Parathyroid adenoma (tissue), 2 donors: ENCODE results near the gene RPS6KC1.
"Not testable (repeated sequence)": the region's sequence is repeated elsewhere in the genome, so short reads cannot be mapped to it uniquely, and the experiment has no call there.

Experiments
- H2AFZ ChIP-seq: fragments of 300-600 bp; sonication (generic); one replicate; pipeline ENCODE4 v1.7.0; 2017; ENCODE audit warnings: antibody characterized with exemption, mild to moderate bottlenecking
- H3K27ac ChIP-seq: fragments of 300-600 bp; sonication (generic); one replicate; pipeline ENCODE4 v1.7.0; 2017
- H3K27me3 ChIP-seq: fragments of 300-600 bp; sonication (generic); one replicate; pipeline ENCODE4 v1.7.0; 2017; ENCODE audit warnings: low read length; ENCODE audit not compliant: control insufficient read depth, insufficient read depth
- H3K36me3 ChIP-seq: fragments of 300-600 bp; sonication (generic); one replicate; pipeline ENCODE4 v1.7.0; 2017; ENCODE audit warnings: low read length; ENCODE audit not compliant: control insufficient read depth, insufficient read depth
- H3K4me1 ChIP-seq: fragments of 300-600 bp; sonication (generic); one replicate; pipeline ENCODE4 v1.7.0; 2017; ENCODE audit warnings: control low read depth
- H3K4me2 ChIP-seq: fragments of 300-600 bp; sonication (generic); one replicate; pipeline ENCODE4 v1.7.0; 2017; ENCODE audit warnings: low read length
- H3K4me3 ChIP-seq: fragments of 300-600 bp; sonication (generic); one replicate; pipeline ENCODE4 v1.7.0; 2017; ENCODE audit warnings: low read depth, low read length
- H3K79me2 ChIP-seq: fragments of 300-600 bp; sonication (generic); one replicate; pipeline ENCODE4 v1.7.0; 2017; ENCODE audit warnings: control low read depth
- H3K9ac ChIP-seq: fragments of 300-600 bp; sonication (generic); one replicate; pipeline ENCODE4 v1.7.0; 2017; ENCODE audit warnings: mild to moderate bottlenecking
- H3K9me3 ChIP-seq: fragments of 300-600 bp; sonication (generic); one replicate; pipeline ENCODE4 v1.7.0; 2017; ENCODE audit warnings: low read length; ENCODE audit not compliant: control insufficient read depth
- CTCF ChIP-seq: fragments of 300-600 bp; sonication (generic); IDR thresholded peaks from one replicate; pipeline ENCODE4 v1.7.0; 2017; ENCODE audit warnings: antibody characterized with exemption, mild to moderate bottlenecking
- donor health status: primary hyperparathyroidism.

RPS6KC1 gene

DNA sequence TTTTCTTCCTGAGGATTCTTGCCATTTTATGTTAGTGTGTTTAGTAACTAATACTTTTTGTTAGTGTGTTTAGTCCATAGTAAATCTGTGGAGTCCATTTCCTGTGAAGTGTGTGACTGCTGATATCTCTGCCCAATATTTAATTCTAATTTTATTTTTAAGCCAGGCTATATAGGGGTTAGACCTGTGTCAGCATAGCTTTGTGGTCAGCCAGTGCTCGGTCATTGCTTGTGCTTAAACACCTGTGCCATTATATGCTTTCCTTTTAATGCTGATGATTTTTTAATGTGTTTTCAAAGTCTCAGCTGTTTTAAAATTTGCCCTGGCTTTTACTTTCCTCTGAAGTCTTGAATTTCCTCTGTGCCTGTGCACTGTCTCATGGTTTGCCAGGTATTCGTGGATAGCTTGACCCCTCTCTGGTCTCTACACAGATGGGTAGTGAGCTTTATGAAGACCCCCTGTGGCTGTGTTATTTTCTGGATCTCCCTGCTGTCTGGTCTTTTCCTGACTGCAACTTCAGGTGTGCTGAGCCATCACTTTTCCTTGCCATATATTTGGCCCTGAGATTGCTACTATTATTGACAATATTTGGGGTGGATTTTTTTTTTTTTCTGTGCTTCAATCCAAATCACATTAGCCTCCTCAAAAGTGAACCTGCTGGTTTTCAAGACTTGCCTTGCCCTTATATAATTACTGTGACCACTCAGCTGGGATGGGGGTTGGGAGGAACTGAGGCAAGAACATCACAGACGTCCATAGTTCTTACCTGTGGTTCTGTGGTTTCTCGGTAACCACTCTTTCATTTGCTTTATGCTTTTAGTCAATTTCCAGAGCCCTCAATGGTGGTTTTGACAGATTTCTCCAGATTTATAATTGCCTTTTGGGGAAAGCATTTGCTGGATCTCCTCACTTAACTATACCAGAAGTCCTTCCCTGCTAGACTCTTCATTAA, 59.6 kb downstream of the RPS6KC1 start:
- Histone ChIP-seq H3K9me3 (no peaks in the 10 kb centered on the region), H3K4me1 (no peaks in the 10 kb centered on the region), H3K4me3 (no peak overlapping the region), H3K27me3 (no peaks in the 10 kb centered on the region), H2AFZ (no peak overlapping the region), H3K9ac (no peak overlapping the region), H3K79me2 (no peaks in the 10 kb centered on the region), H3K4me2 (no peak overlapping the region), H3K36me3 (no peaks in the 10 kb centered on the region), H3K27ac (no peak overlapping the region)
- no peak for TF ChIP-seq CTCF

DNA sequence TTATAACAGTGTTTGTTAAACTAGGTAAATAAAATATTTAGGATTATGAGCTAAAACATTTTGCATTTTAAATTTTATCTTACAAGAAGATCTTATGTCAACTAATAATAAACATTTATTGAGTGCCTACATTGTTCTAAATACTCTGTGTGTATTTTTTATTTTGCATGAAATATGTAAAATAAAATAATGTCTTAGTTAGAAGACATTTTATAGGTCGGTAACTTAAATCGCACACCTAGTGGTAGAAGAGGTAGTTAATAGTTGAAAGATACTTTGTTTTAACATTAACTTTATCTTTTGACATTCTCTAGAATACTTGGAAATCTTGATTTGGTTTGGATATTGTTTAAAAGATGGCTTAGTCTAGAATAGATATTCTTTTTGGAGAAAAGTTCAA, 60.5 kb downstream of the RPS6KC1 start:
- TF ChIP-seq CTCF: no peak
- H3K9me3 ChIP-seq: no peaks in the 10 kb centered on the region
- H3K9ac ChIP-seq: no peak overlapping the region
- H2AFZ ChIP-seq: no peak overlapping the region
- no peaks in the 10 kb centered on the region for H3K36me3 ChIP-seq
- no peaks in the 10 kb centered on the region for H3K4me1 ChIP-seq
- no peak overlapping the region for H3K4me3 ChIP-seq
- no peak overlapping the region for H3K27ac ChIP-seq
- no peak overlapping the region for H3K4me2 ChIP-seq
- H3K27me3 ChIP-seq: no peaks in the 10 kb centered on the region
- H3K79me2 ChIP-seq: no peaks in the 10 kb centered on the region

DNA sequence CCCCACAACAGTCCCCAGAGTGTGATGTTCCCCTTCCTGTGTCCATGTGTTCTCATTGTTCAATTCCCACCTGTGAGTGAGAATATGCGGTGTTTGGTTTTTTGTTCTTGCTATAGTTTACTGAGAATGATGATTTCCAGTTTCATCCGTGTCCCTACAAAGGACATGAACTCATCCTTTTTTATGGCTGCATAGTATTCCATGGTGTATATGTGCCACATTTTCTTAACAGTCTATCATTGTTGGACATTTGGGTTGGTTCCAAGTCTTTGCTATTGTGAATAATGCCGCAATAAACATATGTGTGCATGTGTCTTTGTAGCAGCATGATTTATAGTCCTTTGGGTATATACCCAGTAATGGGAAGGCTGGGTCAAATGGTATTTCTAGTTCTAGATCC, 61.7 kb downstream of the RPS6KC1 start:
- not testable (repeated sequence) for H3K27ac ChIP-seq, H3K9me3 ChIP-seq, H3K36me3 ChIP-seq, H3K4me2 ChIP-seq, H3K9ac ChIP-seq, H3K79me2 ChIP-seq, H3K4me3 ChIP-seq, H2AFZ ChIP-seq, H3K4me1 ChIP-seq, H3K27me3 ChIP-seq

DNA sequence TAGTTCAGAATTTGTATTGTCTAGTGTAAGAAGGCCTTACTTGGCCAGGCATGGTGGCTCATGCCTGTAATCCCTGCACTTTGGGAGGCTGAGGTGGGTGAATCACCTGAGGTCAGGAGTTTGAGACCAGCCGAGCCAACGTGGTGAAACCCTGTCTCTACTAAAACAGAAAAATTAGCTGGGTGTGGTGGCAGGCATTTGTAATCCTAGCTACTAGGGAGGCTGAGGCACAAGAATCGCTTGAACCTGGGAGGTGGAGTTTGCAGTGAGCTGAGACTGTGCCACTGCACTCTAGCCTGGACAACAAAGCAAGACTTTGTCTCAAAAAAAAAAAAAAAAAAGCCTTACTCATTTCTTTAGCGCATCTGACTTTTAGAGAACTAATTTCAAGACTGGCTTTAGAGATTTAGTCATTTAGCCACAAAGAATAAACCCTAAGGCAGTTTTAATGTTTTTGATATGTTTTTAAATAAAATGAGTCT, 66.7 kb downstream of the RPS6KC1 start:
- not testable (repeated sequence) for H3K4me2 ChIP-seq, H3K9ac ChIP-seq, H3K9me3 ChIP-seq, H3K4me1 ChIP-seq, H3K36me3 ChIP-seq, H3K27me3 ChIP-seq, H3K79me2 ChIP-seq, H3K4me3 ChIP-seq, H3K27ac ChIP-seq, H2AFZ ChIP-seq

DNA sequence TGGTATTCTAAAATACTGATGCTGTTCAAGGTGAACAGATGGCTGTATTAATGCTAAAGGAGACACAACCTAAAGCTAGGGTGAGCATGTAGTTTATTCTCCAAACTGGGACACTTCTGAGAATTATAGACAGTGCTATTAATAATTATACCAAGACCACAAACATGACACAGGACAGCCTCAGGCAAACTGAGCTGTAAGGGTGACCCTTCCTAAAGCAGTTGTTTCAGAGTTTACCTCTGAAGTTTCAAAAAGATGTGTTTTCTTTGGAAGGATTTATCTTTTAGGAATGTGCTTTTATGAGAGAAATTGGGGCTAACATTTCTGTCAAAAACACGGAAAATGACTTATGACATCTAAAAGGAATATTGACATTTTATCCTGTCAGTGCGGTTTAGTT, 68.8 kb downstream of the RPS6KC1 start:
- H3K79me2 ChIP-seq: no peaks in the 10 kb centered on the region
- H3K9ac ChIP-seq: no peak overlapping the region
- H3K27ac ChIP-seq: no peak overlapping the region
- no peaks in the 10 kb centered on the region for H3K4me1 ChIP-seq
- H3K36me3 ChIP-seq: no peaks in the 10 kb centered on the region
- H3K9me3 ChIP-seq: no peaks in the 10 kb centered on the region
- H3K4me2 ChIP-seq: no peak overlapping the region
- TF ChIP-seq CTCF: no peak
- H3K27me3 ChIP-seq: no peaks in the 10 kb centered on the region
- no peak overlapping the region for H3K4me3 ChIP-seq
- H2AFZ ChIP-seq: no peak overlapping the region
